Urothelium cell line (cell line): ENCODE measurements around the gene CCDC87.
"Not testable (repeated sequence)": the region's sequence is repeated elsewhere in the genome, so short reads cannot be mapped to it uniquely, and the experiment has no call there.

ENCODE experiments used
- DNase-seq: peaks from one replicate; pipeline ENCODE4 v3.0.0; 2011; ENCODE audit warnings: low spot score, mixed read lengths
- FAIRE-seq: peaks from 2 replicates; lab custom pipeline; 2011; peaks lifted over from hg19 to GRCh38; lab: Jason Lieb, UNC

The CCDC87 gene

GRCh38 chr11:66559142-66559865, 33.6 kb downstream of the CCDC87 start:
- no peak for DNase-seq
- no peak for FAIRE-seq

- DNase-seq (no peak), FAIRE-seq (peak; percentile 30)
These were observed 35.0 kb downstream of the CCDC87 start for GRCh38 chr11:66557733-66558326.

- FAIRE-seq (no peak), DNase-seq (no peak)
These were observed 36.8 kb downstream of the CCDC87 start for GRCh38 chr11:66556086-66556485.

GRCh38 chr11:66555416-66555815, 37.4 kb downstream of the CCDC87 start:
- no peak for DNase-seq
- peak; percentile 82 for FAIRE-seq

- DNase-seq, result no peak
- FAIRE-seq, result no peak
These were observed 38.3 kb downstream of the CCDC87 start for GRCh38 chr11:66554602-66555001.

GRCh38 chr11:66550887-66551286, 42.0 kb downstream of the CCDC87 start:
- FAIRE-seq, result no peak
- no peak for DNase-seq

- DNase-seq, result no peak
- no peak for FAIRE-seq
These were observed 43.2 kb downstream of the CCDC87 start for GRCh38 chr11:66549696-66550095.

DNA sequence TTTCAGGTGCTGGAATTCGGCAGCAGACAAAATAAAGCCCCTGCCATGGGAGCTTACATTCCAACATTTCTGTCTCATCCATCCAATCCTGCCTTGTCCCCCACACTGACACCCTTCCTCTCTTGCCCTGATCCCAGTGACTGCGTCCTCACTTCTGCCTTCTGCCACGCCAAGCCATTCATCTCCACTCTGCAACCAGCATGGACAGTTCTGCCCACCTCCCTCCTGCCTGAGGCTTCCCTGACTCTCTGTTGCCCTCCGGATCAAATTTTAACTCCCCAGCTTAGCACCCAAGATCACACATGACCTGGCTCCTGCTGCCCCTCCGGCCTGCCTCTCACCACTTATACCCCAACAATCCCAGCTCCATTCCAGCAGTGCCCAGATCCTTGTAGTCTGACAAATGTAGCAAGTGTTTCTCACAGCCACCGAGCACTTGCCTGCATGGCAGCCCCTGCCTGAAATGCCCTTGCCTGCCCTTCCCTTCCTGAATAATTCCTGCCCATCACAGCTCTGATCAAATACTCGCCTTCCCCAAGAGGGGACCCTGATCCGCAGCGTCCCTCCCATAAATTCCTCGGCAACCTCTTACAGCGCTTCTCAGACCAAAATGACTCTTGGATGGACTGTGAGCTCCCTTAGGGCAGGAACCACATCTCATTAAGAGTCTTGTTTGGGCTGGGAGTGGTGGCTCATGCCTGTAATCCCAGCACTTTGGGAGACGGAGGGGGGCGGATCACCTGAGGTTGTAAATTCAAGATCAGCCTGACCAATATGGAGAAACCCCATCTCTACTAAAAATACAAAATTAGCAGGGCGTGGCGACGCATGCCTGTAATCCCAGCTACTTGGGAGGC, 43.9 kb downstream of the CCDC87 start:
- FAIRE-seq (no peak), DNase-seq (no peak)

DNA sequence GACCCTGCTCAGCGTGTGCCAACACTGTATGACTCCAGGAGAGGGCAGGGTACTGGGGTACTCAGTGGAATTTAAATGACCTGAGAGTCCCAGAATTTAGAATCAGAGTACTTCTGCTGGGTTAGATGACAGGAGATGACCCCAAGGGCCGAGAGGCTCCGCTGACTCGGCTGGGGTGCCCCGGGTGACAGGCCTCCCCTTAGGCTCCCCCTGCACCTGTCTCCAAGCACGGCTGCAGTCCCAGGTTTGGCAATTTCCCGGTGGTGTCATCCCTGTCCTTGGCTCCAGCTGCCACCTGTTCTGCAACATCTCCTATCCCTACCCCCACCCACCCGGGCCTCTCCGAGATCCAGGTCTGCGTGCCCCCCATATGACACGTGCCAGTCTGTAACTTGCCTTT, 44.8 kb downstream of the CCDC87 start:
- DNase-seq (no peak), FAIRE-seq (no peak)

GRCh38 chr11:66547662-66548009, 45.2 kb downstream of the CCDC87 start:
- DNase-seq (no peak), FAIRE-seq (no peak)

DNA sequence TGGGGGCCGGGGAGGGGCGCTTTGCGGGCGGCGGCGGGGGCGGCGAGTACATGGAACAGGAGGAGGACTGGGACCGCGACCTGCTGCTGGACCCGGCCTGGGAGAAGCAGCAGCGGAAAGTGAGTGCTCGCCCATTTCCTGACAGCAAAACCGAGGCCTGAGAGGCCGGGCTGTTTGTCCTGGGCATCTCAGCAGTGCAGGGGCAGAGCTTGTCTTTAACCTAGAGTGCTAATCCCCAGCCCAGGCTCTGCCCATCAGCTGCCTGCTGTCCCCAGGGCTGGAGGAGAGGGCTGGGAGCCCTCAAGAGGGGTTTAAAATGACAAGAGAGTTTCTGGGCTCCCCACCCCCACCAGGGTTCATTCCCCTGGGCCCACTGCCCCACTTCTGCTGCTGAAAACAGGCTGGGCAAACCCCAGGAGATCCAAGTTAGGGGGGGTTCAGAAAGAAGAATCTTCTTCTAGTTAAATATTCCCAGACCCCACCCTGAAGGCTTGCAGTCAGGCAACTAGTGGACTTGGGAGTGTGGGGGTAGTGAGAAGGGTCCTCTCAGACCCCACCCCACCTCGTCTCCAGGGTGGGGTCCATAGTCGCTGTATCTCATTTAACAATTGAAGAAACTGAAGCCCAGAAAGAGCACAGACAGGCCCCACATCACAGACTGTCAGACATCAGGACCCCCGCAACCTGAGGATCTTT, 45.7 kb downstream of the CCDC87 start:
- FAIRE-seq (no peak), DNase-seq (no peak)

GRCh38 chr11:66546368-66546965, 46.4 kb downstream of the CCDC87 start, which contains the start of gene ACTN3:
Gene ACTN3, plus strand, starts transcription at chr11:66546903. Its CDS starts 35 bp downstream, at chr11:66546938.
- no peak for FAIRE-seq
- DNase-seq, result no peak

DNA sequence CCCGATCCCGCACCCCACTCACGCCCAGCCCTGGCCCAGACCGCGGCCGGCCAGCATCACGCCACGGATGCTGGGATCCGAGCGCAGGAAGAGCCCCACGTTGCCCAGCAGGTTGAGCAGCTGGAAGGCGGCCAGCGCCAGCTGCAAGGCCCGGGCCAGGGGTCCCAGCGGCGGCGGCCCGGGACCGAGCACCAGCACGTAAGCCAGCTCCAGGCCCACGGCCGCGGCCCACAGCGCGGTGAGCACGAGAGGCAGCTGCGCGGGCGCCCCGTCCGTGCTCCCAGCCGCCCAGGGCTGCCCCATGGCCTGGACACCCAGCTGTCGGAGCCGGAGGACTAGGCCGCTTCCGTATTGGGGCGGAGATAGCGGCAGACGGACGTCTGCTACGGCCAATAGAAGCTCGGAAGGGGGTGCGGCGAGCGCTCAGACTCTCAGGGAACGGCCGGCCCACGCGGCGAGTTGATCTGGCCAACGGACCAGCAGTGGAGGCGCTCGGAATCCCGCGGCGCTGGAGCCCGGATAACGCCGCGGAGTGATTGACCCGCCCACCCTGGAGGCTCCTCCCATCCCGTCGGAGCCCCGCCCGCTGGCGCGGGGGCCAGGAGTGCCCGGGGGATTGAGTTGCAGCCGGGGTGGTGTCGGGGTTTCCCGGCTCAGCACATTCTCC, 47.0 kb downstream of the CCDC87 start, which contains the start of gene ZDHHC24:
TSS of gene ZDHHC24 (minus strand) at position 348 of the 667 bp plus-strand sequence. CDS start at position 303, 45 bp downstream.
- peak; percentile 99 for DNase-seq
- no peak for FAIRE-seq

DNA sequence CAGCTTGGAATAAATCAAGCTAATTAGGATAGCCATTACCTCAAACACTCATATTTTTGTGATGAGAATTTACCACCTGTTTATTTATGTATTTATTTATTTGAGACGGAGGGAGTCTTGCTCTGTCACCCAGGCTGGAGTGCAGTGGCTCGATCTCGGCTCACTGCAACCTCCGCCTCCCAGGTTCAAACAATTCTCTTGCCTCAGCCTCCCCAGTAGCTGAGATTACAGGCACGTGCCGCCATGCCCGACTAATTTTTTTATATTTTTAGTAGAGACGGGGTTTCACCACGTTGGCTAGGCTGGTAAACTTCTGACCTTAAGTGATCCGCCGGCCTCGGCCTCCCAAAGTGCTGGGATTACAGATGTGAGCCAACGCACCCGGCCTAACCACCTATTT, 47.9 kb downstream of the CCDC87 start:
- FAIRE-seq, result not testable (repeated sequence)

GRCh38 chr11:66543263-66544107, 49.4 kb downstream of the CCDC87 start:
- FAIRE-seq, result no peak
- DNase-seq, result no peak

More for the DNA sequence above, 47.9 kb downstream of the CCDC87 start:
- DNase-seq, result not testable (repeated sequence)

DNA sequence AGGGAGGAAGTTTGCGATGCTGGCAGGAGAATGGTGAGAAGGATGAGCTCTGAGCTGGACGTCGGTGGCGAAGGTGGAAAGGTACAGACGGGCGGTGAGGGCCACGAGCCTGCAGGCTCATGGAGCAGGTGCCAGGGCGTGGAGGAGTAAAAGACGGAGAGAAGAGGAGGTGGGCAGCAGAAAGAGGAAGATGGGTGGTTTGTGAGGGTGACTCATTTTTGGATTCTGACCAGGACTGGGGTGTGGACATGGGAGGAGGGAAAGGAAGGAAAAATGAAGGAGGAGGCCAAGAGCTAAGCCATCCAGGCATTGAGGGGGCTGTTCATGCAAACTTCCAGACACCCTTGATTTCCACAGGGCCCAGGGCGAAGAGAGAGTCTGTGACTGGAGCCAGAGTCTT, 50.5 kb downstream of the CCDC87 start:
- no peak for DNase-seq
- FAIRE-seq, result peak; percentile 44

DNA sequence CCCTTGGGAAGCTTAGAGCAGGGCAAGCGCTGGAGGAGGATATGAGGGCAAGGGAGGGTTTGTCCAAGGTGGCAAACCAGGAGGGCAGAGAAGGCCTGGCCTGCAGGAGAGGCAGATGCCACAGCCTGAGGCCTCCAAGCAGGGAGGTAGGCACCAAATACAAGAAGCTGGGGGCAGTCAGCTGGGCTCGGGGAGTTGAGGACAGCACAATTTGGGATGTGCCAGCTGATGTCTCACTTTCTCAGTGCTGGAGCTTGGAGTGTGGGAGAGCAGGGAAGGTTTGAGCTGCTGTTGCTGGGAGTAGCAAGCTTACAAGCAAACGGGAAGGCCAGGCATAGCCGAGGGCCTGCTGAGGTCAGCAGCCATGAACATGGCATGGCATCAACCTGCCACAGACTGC, 51.0 kb downstream of the CCDC87 start:
- FAIRE-seq (no peak), DNase-seq (no peak)

DNA sequence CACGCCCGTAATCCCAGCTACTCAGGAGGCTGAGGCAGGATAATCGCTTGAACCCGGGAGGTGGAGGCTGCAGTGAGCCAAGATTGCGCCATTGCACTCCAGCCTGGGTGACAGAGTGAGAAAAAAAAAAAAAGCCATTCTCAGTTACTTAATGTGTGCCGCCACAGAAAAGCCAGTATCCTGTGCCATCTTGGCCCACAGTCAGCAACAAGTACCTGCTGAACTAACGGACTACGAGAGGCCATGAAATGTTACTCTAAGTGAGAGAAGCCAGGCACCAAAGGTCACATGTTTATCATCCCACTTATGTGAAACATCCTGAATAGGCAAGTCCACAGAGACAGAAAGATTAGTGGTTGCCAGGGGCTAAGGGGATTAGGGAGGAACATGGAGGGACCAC, 52.3 kb downstream of the CCDC87 start:
- DNase-seq, FAIRE-seq: not testable (repeated sequence)
